Measurements from ENCODE around the gene SLC25A14.

DNA sequence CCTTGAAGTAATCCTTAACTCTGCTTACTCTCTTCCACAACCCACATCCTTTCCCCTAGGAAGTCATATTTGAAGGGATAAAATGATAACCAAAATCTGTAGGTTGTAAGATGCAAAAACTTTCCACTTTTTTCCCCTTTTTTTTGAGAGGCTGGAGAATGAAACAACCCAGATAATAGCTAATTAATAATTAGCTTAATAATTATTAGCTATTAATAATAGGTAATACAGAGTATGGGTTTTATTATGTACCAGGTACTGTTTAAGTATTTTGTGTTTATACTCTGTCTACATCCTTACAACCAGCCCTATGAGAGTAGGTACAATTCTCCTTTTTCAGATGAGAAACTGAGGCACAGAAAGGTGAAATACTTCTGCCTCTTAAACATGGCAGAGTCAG is 36.4 kb downstream of the SLC25A14 start:
- TF ChIP-seq ZNF274 (IDR thresholded peaks at IDR 0.05; ENCODE audit: low read depth, low read length) (no peak), EZH2 (IDR thresholded peaks at IDR 0.05) (no peak), POLR2AphosphoS5 (IDR thresholded peaks at IDR 0.05; ENCODE audit: low read depth, low read length) (no peak), POLR2A (IDR thresholded peaks at IDR 0.05; ENCODE audit: borderline replicate concordance, extremely low read depth, insufficient read depth, insufficient read length) (no peak), RAD21 (IDR thresholded peaks at IDR 0.05; ENCODE audit: low read depth) (no peak), SIN3A (IDR thresholded peaks at IDR 0.05; ENCODE audit: low read depth) (no peak), EZH2phosphoT487 (IDR thresholded peaks at IDR 0.05; ENCODE audit: borderline replicate concordance) (no peak)
- TF ChIP-seq, protein P1, sequence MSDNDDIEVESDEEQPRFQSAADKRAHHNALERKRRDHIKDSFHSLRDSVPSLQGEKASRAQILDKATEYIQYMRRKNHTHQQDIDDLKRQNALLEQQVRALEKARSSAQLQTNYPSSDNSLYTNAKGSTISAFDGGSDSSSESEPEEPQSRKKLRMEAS (IDR thresholded peaks at IDR 0.05), result no peak
- TF ChIP-seq, protein P2, sequence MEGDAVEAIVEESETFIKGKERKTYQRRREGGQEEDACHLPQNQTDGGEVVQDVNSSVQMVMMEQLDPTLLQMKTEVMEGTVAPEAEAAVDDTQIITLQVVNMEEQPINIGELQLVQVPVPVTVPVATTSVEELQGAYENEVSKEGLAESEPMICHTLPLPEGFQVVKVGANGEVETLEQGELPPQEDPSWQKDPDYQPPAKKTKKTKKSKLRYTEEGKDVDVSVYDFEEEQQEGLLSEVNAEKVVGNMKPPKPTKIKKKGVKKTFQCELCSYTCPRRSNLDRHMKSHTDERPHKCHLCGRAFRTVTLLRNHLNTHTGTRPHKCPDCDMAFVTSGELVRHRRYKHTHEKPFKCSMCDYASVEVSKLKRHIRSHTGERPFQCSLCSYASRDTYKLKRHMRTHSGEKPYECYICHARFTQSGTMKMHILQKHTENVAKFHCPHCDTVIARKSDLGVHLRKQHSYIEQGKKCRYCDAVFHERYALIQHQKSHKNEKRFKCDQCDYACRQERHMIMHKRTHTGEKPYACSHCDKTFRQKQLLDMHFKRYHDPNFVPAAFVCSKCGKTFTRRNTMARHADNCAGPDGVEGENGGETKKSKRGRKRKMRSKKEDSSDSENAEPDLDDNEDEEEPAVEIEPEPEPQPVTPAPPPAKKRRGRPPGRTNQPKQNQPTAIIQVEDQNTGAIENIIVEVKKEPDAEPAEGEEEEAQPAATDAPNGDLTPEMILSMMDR (IDR thresholded peaks at IDR 0.05 in 2 of 3, conservative IDR thresholded peaks at IDR 0.05 in 1 of 3; ENCODE audit: borderline replicate concordance in 1 of 3, insufficient read depth in 1 of 3, low read depth in 2 of 3, low read length in 2 of 3), result no peak
- TF ChIP-seq, protein P3, sequence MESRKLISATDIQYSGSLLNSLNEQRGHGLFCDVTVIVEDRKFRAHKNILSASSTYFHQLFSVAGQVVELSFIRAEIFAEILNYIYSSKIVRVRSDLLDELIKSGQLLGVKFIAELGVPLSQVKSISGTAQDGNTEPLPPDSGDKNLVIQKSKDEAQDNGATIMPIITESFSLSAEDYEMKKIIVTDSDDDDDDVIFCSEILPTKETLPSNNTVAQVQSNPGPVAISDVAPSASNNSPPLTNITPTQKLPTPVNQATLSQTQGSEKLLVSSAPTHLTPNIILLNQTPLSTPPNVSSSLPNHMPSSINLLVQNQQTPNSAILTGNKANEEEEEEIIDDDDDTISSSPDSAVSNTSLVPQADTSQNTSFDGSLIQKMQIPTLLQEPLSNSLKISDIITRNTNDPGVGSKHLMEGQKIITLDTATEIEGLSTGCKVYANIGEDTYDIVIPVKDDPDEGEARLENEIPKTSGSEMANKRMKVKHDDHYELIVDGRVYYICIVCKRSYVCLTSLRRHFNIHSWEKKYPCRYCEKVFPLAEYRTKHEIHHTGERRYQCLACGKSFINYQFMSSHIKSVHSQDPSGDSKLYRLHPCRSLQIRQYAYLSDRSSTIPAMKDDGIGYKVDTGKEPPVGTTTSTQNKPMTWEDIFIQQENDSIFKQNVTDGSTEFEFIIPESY (IDR thresholded peaks at IDR 0.05; ENCODE audit: extremely low read depth, insufficient replicate concordance, low read length), result no peak
